GM19351 (cell line): ENCODE measurements around the gene SHISAL2A.

ENCODE experiments used
- ATAC-seq: cut with Tn5 transposase; IDR thresholded peaks from one replicate; pipeline ENCODE4 v1.9.1; 2021; ENCODE audit warnings: mild to moderate bottlenecking, moderate library complexity; ENCODE audit not compliant: unreplicated experiment

Gene SHISAL2A

GRCh38 chr1:52632732-52633290 is at the start of gene SHISAL2A:
Gene SHISAL2A, plus strand, starts transcription at chr1:52633168. Its CDS starts 326 bp downstream, at chr1:52633494.
- ATAC-seq = no peak

- ATAC-seq = no peak
Observed at GRCh38 chr1:52585474-52585873, 47.5 kb upstream of the SHISAL2A start.

- no peak for ATAC-seq
Observed at GRCh38 chr1:52588027-52588426, 44.9 kb upstream of the SHISAL2A start.

DNA sequence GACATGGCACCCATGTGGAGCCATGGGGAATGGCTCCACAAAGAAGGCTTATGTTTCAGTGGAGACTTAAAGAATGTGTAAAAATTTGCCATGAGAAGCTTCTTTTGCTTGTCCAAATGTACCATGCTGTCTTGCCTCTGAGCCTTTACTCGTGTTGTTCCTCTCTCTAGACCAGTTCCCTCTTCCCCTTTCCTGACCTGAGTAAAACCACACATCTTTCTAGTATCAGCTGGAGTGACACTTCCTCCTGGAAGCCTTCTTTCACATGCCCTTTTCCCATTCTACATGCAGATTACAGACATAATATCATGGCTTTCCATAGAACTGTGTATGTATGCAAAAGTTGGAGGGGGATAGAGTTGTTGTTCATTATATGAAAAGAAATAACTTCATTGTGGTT is 44.4 kb upstream of the SHISAL2A start:
- ATAC-seq = no peak

GRCh38 chr1:52590266-52590665 is 42.7 kb upstream of the SHISAL2A start:
- ATAC-seq = no peak

DNA sequence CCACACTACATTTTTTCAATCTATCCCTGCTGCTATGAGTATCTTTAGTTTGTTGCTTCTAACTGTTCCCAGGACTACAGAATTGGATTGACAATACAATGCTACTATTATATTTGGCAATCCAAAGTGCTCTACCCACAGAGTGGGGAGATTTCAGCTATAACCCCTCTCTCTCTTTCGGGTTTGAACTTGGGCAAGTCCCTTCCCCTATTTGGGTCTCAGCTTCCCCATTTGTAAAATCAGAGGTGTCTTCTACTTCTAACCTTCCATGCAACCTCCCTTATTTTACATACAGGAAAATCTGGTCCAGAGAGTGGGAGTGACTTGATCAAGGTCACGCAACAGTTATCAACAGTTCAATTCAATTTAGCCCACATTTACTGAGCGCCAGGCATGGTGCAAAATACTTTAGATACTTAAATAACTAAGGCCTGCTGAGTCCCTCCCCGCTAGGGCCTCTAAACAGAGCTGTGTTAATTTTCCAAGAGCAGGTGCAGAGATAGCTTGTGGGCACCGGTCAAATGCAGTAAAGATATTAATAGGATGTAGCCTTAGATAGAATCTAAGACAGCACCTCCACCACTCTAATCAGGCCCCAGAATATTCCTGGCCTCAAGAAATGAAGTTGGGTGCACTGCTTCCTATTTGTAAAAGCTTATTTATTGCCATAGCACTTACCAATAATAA is 40.2 kb upstream of the SHISAL2A start:
- ATAC-seq = no peak

DNA sequence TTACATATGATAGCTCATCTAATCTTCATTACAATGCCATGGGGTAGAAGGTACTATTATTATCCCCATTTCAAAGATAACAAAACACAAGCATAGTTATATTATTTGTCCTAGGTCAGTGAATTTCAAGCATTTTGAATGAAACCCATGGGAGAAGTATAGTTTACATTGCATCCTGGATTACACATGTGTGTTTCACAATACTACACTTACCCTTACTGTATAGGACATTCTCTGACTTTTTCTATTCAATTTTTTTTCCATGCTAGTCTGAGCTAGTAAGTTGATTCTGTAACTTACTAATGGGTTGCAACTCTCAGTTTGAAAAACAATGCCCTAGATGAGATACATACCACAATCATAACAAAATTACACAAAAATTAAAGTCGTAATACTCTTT is 39.5 kb upstream of the SHISAL2A start:
- no peak for ATAC-seq

GRCh38 chr1:52595061-52595460 is 37.9 kb upstream of the SHISAL2A start:
- ATAC-seq = no peak

- ATAC-seq = no peak
Observed at GRCh38 chr1:52597912-52598311, 35.1 kb upstream of the SHISAL2A start.

DNA sequence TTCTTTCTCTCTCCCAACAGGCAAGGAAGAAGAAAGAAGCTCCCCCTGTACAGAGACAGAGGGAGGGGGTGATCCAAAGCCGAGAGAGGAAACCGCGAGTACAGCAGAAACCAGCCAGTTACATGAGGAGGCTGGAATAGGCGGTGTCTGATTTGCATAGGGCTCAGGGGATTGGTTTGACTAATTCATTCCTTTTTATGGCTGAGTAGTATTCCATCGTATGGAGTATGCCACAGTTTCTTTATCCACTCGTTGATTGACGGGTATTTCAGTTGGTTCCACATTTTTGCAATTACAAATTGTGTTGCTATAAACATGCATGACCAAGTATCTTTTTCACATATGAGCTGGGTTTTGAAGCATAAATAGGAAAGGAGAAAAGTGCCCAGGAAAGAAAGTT is 34.2 kb upstream of the SHISAL2A start:
- no peak for ATAC-seq

DNA sequence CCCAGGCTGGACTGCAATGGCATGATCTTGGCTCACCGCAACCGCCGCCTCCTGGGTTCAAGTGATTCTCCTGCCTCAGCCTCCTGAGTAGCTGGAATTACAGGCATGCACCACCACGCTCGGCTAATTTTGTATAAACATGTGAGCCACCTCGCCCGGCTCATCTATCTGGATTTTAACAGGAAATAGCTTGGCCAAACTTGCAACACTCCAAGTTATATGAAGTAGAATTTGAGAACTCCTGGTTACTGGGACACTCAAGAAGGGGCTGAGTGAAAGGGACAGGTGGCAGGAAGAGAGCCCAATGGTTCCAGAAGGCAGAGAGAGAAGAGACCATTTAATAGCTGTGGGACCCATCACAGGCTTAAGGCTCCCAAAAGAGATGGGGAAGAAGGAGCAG is 33.7 kb upstream of the SHISAL2A start:
- no peak for ATAC-seq

DNA sequence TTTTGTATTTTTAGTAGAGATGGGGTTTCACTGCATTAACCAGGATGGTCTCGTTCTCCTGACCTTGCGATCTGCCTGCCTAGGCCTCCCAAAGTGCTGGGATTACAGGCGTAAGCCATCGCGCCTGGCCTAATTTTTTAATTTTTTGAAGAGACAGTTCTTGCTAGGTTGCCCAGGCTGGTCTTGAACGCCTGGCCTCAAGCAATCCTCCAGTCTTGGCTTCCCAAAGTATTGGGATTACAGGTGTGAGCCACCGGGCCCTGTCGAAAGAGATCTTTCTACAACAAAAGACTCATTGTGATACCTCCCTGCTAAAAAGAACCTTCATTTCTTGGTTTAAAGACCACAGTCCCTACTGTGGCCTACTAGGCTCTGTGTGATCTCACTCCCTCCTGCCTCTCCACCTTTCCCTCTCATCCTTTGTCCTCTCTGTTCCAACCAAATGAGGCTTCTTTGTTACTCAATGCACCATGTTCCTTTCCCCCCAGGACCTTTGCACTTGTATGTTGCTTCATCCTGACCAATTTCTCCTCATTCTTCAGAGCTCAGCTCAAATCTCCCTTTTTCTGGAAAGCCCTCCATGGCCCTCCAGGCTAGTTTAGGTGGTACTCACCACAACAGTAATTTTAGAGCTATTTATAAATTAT is 32.3 kb upstream of the SHISAL2A start:
- no peak for ATAC-seq

DNA sequence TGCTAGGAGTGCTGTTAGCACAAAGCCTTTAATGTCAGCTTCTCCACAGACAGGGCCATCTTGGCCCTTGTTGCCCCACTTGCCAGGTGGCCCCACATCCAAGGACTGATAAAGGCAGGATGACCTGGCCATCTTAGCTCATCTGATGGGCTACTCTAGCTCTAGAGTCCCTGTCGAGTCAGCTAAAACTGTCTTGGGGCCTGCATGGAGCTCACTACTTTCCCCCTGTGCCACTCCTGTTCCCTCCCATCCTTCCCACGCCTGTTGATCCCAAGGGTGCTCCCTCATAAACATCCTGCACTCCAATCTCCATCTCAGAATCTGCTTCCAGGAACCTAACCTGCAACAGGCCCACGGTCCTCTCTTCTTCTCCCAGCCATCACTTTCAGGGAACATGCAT is 31.4 kb upstream of the SHISAL2A start:
- ATAC-seq = no peak

DNA sequence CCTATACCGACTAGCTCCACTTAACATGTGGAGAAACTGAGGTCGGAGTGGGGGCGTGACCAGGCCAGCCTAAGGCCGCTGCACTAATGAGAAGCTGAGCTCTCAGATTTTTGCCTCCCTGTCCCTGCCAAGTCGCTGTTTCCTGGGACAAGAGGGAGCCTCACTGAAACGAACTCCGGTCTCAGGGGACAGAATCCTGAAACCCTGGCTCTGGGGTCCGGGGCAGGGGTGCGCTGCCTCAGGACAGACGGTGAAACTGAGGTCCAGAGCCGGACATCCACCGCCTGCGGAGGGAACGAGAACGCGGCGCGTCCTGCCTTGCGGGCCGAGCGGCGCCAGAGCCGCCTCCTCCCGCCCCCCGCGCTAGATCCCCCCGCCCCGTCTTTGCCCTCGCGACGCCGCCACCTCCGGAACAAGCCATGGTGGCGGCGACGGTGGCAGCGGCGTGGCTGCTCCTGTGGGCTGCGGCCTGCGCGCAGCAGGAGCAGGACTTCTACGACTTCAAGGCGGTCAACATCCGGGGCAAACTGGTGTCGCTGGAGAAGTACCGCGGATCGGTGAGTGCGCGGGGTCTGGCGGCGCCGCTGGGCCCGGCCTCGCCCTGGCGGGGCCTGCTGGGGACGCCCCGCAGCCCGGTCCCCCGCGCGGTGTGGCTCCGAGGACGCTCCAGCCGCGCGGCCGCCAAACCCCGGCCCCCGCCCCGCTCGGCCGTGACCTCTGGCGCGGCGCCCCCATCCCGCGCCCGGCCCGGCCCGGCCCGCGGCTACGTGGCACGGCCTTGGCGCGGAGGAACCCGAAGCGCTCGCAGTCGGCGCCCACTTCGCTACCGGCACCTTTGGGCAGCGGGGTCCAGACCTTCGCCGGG is 30.7 kb upstream of the SHISAL2A start, which contains the start of gene GPX7:
Gene GPX7, plus strand, starts transcription at position 381 of the 865 bp plus-strand sequence. Its CDS starts 39 bp downstream, at position 420.
- ATAC-seq = no peak

GRCh38 chr1:52602856-52603600 is 29.9 kb upstream of the SHISAL2A start:
- ATAC-seq = no peak

- ATAC-seq = no peak
Observed at GRCh38 chr1:52603630-52604029, 29.3 kb upstream of the SHISAL2A start.

- ATAC-seq = no peak
Observed at GRCh38 chr1:52604063-52604770, 28.8 kb upstream of the SHISAL2A start.

DNA sequence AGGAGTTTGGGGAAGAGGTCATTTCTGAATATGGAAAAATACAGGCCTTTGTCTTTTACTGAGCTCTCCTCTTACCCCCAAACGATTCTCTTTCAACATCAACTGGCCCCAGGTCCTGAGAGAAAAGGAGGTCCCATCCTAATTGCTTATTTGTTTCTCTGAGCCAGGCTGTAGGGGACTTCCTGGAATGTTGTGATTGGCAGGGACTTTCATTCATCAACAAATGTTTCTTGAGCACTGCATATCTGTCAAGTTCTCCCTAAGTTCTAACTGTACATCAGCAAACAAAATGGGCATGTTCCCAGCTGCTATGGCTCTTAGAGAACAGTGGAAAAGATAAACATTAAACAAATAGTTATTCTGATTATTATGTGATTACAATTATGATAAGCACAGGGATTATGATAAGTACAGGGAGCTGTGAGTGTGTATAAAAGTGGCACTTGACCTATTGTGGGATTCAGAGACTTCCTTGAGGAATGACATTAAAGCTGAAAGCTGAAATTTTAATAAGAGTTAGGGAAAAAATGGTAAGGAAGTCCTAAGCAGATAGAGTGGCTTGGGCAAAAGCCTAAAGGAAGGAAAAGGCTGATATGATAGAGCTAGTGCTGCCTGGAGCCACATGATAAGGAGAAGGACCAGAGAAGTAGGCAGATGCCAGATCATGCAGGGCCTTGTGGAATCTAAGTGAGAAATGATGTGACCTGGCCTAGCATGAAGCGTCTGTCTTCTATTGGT is 19.2 kb upstream of the SHISAL2A start:
- no peak for ATAC-seq

GRCh38 chr1:52614671-52615070 is 18.3 kb upstream of the SHISAL2A start:
- no peak for ATAC-seq
